GM21367 (cell line): ENCODE data around the gene NUB1.
A peak's percentile ranks its signal among the peaks of the same experiment; 100 is the strongest.

Experiments used
- ATAC-seq: cut with Tn5 transposase; IDR thresholded peaks from one replicate; pipeline ENCODE4 v1.9.1; 2021; ENCODE audit not compliant: unreplicated experiment

NUB1 gene

GRCh38 chr7:151312831-151313809 lies 28.5 kb upstream of the NUB1 start:
- no peak for ATAC-seq

- ATAC-seq = no peak
Measured at GRCh38 chr7:151313857-151314256, 27.8 kb upstream of the NUB1 start.

GRCh38 chr7:151314401-151314800 lies 27.2 kb upstream of the NUB1 start:
- no peak for ATAC-seq

GRCh38 chr7:151315038-151315655 lies 26.5 kb upstream of the NUB1 start:
- ATAC-seq = peak; percentile 55

GRCh38 chr7:151316896-151317295 lies 24.7 kb upstream of the NUB1 start:
- no peak for ATAC-seq

- ATAC-seq = no peak
Measured at GRCh38 chr7:151317936-151318335, 23.7 kb upstream of the NUB1 start.

- no peak for ATAC-seq
Measured at GRCh38 chr7:151319189-151319588, 22.4 kb upstream of the NUB1 start.

- ATAC-seq = no peak
Measured at GRCh38 chr7:151320263-151320845, 21.3 kb upstream of the NUB1 start.

- no peak for ATAC-seq
Measured at GRCh38 chr7:151321341-151321740, 20.3 kb upstream of the NUB1 start.

GRCh38 chr7:151322906-151323305 lies 18.7 kb upstream of the NUB1 start:
- no peak for ATAC-seq

GRCh38 chr7:151327022-151327421 lies 14.6 kb upstream of the NUB1 start:
- no peak for ATAC-seq

GRCh38 chr7:151327659-151328058 lies 14.0 kb upstream of the NUB1 start:
- no peak for ATAC-seq

GRCh38 chr7:151330181-151330580 lies 11.4 kb upstream of the NUB1 start:
- no peak for ATAC-seq

GRCh38 chr7:151330661-151331060 lies 11.0 kb upstream of the NUB1 start:
- ATAC-seq = no peak

GRCh38 chr7:151334628-151335027 lies 7.0 kb upstream of the NUB1 start:
- ATAC-seq = no peak

GRCh38 chr7:151336027-151336708 lies 5.4 kb upstream of the NUB1 start:
- no peak for ATAC-seq

- no peak for ATAC-seq
Measured at GRCh38 chr7:151337346-151337745, 4.3 kb upstream of the NUB1 start.

GRCh38 chr7:151338809-151339208 lies 2.8 kb upstream of the NUB1 start:
- ATAC-seq = no peak

GRCh38 chr7:151339651-151340382 lies 1.8 kb upstream of the NUB1 start:
- ATAC-seq = peak; percentile 38

- no peak for ATAC-seq
Measured at GRCh38 chr7:151340794-151341356, 737 bp upstream of the NUB1 start.
